Measurements from ENCODE around the gene EMID1.
"Not testable (repeated sequence)": the region's sequence is repeated elsewhere in the genome, so short reads cannot be mapped to it uniquely, and the experiment has no call there.

The EMID1 gene

GRCh38 chr22:29218758-29219408, 13.2 kb downstream of the EMID1 start:
- H3K4me3 ChIP-seq (ENCODE audit: low read depth, low read length): no peak overlapping the region
- in situ Hi-C loops (cut with HindIII; ENCODE audit: low pct_ligation_motif_present, low sequenced_read_pairs): no loop called here
- no peak for DNase-seq
- no peaks in the 10 kb centered on the region for H3K36me3 ChIP-seq (replicated peaks)
- H3K27me3 ChIP-seq (replicated peaks): no peaks in the 10 kb centered on the region
- no peak overlapping the region for H3K27ac ChIP-seq
- no peak for TF ChIP-seq CTCF (IDR thresholded peaks at IDR 0.05; ENCODE audit: low read depth, low read length, missing control alignments)

GRCh38 chr22:29219409-29219782, 13.7 kb downstream of the EMID1 start:
- in situ Hi-C loops (cut with HindIII; ENCODE audit: low pct_ligation_motif_present, low sequenced_read_pairs); H3K4me3 ChIP-seq (ENCODE audit: low read depth, low read length); H3K27me3 ChIP-seq (replicated peaks); DNase-seq; H3K36me3 ChIP-seq (replicated peaks); H3K27ac ChIP-seq: not testable (repeated sequence)

GRCh38 chr22:29219881-29220670, 14.4 kb downstream of the EMID1 start:
- TF ChIP-seq CTCF (IDR thresholded peaks at IDR 0.05; ENCODE audit: low read depth, low read length, missing control alignments): no peak
- H3K27me3 ChIP-seq (replicated peaks): no peaks in the 10 kb centered on the region
- H3K27ac ChIP-seq: no peak overlapping the region
- no peak overlapping the region for H3K4me3 ChIP-seq (ENCODE audit: low read depth, low read length)
- in situ Hi-C loops (cut with HindIII; ENCODE audit: low pct_ligation_motif_present, low sequenced_read_pairs): no loop called here
- no peaks in the 10 kb centered on the region for H3K36me3 ChIP-seq (replicated peaks)
- no peak for DNase-seq

- in situ Hi-C loops (cut with HindIII; ENCODE audit: low pct_ligation_motif_present, low sequenced_read_pairs): no loop called here
- H3K4me3 ChIP-seq (ENCODE audit: low read depth, low read length): no peak overlapping the region
- H3K27me3 ChIP-seq (replicated peaks): no peaks in the 10 kb centered on the region
- TF ChIP-seq CTCF (IDR thresholded peaks at IDR 0.05; ENCODE audit: low read depth, low read length, missing control alignments): no peak
- no peak for DNase-seq
- H3K27ac ChIP-seq: no peak overlapping the region
- no peaks in the 10 kb centered on the region for H3K36me3 ChIP-seq (replicated peaks)
Observed at GRCh38 chr22:29224121-29224858, 18.6 kb downstream of the EMID1 start.

- no peak overlapping the region for H3K4me3 ChIP-seq (ENCODE audit: low read depth, low read length)
- H3K27ac ChIP-seq: no peak overlapping the region
- no peaks in the 10 kb centered on the region for H3K27me3 ChIP-seq (replicated peaks)
- TF ChIP-seq CTCF (IDR thresholded peaks at IDR 0.05; ENCODE audit: low read depth, low read length, missing control alignments): no peak
- no peaks in the 10 kb centered on the region for H3K36me3 ChIP-seq (replicated peaks)
- in situ Hi-C loops (cut with HindIII; ENCODE audit: low pct_ligation_motif_present, low sequenced_read_pairs): no loop called here
- no peak for DNase-seq
Observed at GRCh38 chr22:29224859-29225410, 19.2 kb downstream of the EMID1 start.

Measured in brain microvascular endothelial cell (primary cell).